HL-60 (cell line): Measurements from ENCODE around the gene MS4A4E.
A peak's percentile ranks its signal among the peaks of the same experiment; 100 is the strongest.

ENCODE experiments used
- DNase-seq, 2 experiments: peaks; one replicate each; pipeline ENCODE4 v3.0.0-alpha.2; 2010 to 2020; ENCODE audit warnings: low read depth in 1 of 2, low spot score in 1 of 2
- H3K27ac ChIP-seq: fragments of 250-450 bp; sonication (Bioruptor Pico); replicated peaks from 2 replicates; pipeline ENCODE4 v1.5.1; 2020; ENCODE audit warnings: mild to moderate bottlenecking, moderate library complexity
- H3K27me3 ChIP-seq: fragments of 250-450 bp; sonication (Bioruptor Pico); 2 replicates; pipeline ENCODE4 v1.5.1; 2021; ENCODE audit warnings: mild to moderate bottlenecking, moderate library complexity; ENCODE audit not compliant: insufficient read depth, poor library complexity, severe bottlenecking
- H3K4me3 ChIP-seq: replicated peaks from 2 replicates; pipeline ENCODE4 v1.5.1; 2011; ENCODE audit warnings: mild to moderate bottlenecking, control low read depth, low read length; ENCODE audit not compliant: insufficient read depth
- GABPA ChIP-seq: IDR thresholded peaks from 2 replicates; pipeline ENCODE4 v1.6.1; 2012; ENCODE audit warnings: low read depth
- POLR2AphosphoS5 ChIP-seq: IDR thresholded peaks from 2 replicates; pipeline ENCODE4 v1.6.1; 2012; ENCODE audit warnings: low read depth
- SPI1 ChIP-seq: IDR thresholded peaks from 2 replicates; pipeline ENCODE4 v1.6.1; 2012; ENCODE audit warnings: low read depth, mild to moderate bottlenecking, borderline replicate concordance
- TF ChIP-seq, protein P1 (sequence below): IDR thresholded peaks from one replicate; pipeline ENCODE4 v1.5.1; 2011; ENCODE audit warnings: low read length, control low read depth, inconsistent platforms; ENCODE audit not compliant: insufficient read depth
- TF ChIP-seq, protein P2 (sequence below): IDR thresholded peaks from 2 replicates; pipeline ENCODE4 v1.6.1; 2012; ENCODE audit warnings: low read depth; ENCODE audit not compliant: insufficient replicate concordance

The MS4A4E gene

DNA sequence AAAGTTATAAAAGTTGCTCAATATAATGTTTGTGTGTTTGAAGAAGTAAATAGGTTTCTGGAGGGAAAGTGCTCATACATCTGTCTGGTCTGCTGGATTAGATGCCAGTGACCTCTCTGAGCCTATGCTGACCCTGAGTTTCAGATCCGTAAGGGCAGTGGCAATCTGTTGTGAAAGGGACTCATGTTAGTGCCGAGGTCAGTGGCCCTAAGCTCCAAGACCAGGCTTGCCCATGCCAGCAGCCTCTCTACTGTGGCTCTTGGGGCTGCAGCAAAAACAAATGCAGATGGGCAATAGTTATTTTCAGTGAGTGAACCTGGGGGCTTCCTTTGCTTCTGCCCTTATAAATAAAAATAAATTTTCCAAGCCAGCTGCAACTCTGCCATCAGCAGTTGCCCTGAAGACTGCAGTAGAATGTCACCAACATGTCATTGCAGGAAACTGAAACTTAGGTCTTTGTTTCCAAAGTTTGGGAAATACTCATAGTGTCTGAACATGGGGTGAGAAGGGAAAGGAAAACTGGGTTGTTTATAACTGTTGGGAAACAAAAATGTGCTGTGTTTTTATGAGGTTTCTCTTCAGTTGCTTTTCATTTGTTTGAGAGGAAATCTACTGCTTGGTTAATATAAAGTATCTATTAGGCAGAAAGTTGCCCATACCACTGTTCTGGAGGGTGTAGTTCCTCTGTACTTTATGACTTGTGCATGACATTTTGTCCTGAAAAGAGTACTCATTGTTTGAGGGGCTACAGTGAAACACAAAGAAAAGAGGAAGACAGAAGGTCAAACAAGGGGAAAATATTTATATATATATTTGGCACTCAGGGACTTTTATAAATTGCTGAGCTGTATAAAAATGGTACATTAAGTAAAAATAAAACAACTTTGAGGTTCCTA, 9.5 kb upstream of the MS4A4E start:
- no peak overlapping the region for H3K27ac ChIP-seq
- DNase-seq: no peak
- H3K4me3 ChIP-seq: no peak overlapping the region
- no peaks in the 10 kb centered on the region for H3K27me3 ChIP-seq
- TF ChIP-seq GABPA (no peak), POLR2AphosphoS5 (no peak), SPI1 (no peak)
- TF ChIP-seq, protein P1, sequence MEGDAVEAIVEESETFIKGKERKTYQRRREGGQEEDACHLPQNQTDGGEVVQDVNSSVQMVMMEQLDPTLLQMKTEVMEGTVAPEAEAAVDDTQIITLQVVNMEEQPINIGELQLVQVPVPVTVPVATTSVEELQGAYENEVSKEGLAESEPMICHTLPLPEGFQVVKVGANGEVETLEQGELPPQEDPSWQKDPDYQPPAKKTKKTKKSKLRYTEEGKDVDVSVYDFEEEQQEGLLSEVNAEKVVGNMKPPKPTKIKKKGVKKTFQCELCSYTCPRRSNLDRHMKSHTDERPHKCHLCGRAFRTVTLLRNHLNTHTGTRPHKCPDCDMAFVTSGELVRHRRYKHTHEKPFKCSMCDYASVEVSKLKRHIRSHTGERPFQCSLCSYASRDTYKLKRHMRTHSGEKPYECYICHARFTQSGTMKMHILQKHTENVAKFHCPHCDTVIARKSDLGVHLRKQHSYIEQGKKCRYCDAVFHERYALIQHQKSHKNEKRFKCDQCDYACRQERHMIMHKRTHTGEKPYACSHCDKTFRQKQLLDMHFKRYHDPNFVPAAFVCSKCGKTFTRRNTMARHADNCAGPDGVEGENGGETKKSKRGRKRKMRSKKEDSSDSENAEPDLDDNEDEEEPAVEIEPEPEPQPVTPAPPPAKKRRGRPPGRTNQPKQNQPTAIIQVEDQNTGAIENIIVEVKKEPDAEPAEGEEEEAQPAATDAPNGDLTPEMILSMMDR: no peak
- TF ChIP-seq, protein P2, sequence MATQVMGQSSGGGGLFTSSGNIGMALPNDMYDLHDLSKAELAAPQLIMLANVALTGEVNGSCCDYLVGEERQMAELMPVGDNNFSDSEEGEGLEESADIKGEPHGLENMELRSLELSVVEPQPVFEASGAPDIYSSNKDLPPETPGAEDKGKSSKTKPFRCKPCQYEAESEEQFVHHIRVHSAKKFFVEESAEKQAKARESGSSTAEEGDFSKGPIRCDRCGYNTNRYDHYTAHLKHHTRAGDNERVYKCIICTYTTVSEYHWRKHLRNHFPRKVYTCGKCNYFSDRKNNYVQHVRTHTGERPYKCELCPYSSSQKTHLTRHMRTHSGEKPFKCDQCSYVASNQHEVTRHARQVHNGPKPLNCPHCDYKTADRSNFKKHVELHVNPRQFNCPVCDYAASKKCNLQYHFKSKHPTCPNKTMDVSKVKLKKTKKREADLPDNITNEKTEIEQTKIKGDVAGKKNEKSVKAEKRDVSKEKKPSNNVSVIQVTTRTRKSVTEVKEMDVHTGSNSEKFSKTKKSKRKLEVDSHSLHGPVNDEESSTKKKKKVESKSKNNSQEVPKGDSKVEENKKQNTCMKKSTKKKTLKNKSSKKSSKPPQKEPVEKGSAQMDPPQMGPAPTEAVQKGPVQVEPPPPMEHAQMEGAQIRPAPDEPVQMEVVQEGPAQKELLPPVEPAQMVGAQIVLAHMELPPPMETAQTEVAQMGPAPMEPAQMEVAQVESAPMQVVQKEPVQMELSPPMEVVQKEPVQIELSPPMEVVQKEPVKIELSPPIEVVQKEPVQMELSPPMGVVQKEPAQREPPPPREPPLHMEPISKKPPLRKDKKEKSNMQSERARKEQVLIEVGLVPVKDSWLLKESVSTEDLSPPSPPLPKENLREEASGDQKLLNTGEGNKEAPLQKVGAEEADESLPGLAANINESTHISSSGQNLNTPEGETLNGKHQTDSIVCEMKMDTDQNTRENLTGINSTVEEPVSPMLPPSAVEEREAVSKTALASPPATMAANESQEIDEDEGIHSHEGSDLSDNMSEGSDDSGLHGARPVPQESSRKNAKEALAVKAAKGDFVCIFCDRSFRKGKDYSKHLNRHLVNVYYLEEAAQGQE: no peak

DNA sequence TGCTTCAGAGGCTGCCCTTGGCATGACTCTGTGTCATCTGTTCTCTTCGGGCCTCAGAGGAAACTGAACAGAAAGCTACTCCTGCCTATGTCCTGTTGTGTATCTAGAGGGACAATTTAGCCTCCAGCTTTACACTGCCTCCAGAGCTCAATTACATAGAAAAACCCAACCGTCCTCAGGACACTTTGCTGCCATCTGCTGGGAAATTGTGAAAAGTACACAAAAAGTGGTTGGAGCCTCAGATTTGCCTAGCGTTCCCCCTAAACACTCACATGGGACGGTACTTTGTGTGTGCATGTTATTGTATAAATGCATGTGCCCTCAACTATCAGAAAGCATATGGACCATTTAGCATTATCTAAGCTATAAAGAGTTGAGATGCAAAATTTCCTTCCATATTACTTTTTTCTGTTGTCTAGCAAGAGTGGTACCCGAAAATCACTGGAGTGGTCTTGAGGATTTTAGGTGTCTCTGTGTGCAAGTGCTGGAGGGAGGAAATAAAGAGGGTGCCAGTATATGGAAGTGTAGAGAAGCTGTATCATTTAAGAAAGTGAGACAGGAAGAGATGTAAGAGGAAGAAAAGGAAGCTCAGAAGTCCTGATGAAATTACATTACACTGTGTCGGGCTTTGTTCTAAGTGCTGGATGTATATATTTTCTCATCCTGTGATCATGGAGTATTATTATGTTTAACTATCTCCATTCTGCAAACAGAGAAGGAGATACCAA, 8.7 kb upstream of the MS4A4E start:
- TF ChIP-seq POLR2AphosphoS5: no peak
- TF ChIP-seq, protein P1: no peak
- no peak for TF ChIP-seq GABPA
- TF ChIP-seq, protein P2: no peak
- no peak for TF ChIP-seq SPI1
- no peak overlapping the region for H3K27ac ChIP-seq
- peak in 1 of 2 experiments; percentile 48 for DNase-seq
- no peak overlapping the region for H3K4me3 ChIP-seq
- H3K27me3 ChIP-seq: no peaks in the 10 kb centered on the region

DNA sequence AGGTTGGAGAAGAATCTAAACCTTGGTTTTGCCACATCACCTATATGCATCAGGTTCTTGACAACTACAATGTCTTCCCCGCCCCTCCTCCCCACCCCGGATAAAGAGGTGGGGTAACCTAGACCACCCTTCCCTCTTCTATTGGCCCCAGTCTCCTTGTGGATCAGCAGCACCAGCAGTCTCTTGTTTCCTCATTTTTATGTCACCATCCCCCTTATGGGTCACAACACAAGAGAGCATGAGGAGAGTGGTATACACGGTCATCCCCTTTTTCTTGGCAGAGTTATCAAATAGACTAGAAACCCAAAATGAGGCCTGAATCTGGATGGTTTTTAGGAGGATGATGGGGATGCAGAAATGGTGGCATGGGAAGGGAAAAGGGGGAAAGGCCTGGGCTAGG, 1.2 kb downstream of the MS4A4E start:
- TF ChIP-seq POLR2AphosphoS5 (no peak), GABPA (no peak), SPI1 (no peak)
- TF ChIP-seq, protein P1: no peak
- TF ChIP-seq, protein P2: no peak
- DNase-seq: no peak
- H3K27ac ChIP-seq: no peak overlapping the region

More for the DNA sequence above, 1.2 kb downstream of the MS4A4E start:
- H3K27me3 ChIP-seq: no peaks in the 10 kb centered on the region
- H3K4me3 ChIP-seq: 0 out of 2 replicates have a peak overlapping the region, but pooled peaks have one; percentile 1
